HepG2 (cell line): ENCODE results near the gene REPS2. TPM values are rescaled to one million over a fixed set of nuclear protein-coding genes. Genes with fewer than 3 reads are reported as not detected.

Source experiments
- ATAC-seq: fragments of 200-7000 bp; cut with Tn5 transposase; 3 replicates; pipeline ENCODE4 v1.9.1; 2020; ENCODE audit warnings: mild to moderate bottlenecking, moderate library complexity
- BruUV-seq: library from RNA; stranded (reverse); fragments of 400-500 nt; replicated peaks from 2 replicates; lab custom pipeline; 2021; lab: Mats Ljungman, UMichigan
- CTCF ChIA-PET: fragments of 300-600 bp; formaldehyde crosslinking; extraction: SDS; loops from one replicate; lab custom pipeline; 2021; ENCODE audit warnings: low total read pairs, inconsistent platforms, low intra/inter-chr PET ratio; lab: Yijun Ruan, JAX
- POLR2A ChIA-PET: fragments of 350-600 bp; sonication (Branson Sonifier 250); formaldehyde crosslinking; loops from one replicate; lab custom pipeline; 2020; ENCODE audit warnings: antibody characterized with exemption, inconsistent platforms; lab: Yijun Ruan, JAX
- DNase-seq: peaks from one replicate; pipeline ENCODE4 v3.0.0-alpha.2; 2015; ENCODE audit warnings: low spot score
- FAIRE-seq: peaks from 3 replicates; lab custom pipeline; 2011; peaks lifted over from hg19 to GRCh38; lab: Jason Lieb, UNC
- H2AFZ ChIP-seq: one replicate; pipeline ENCODE4 v1.6.1; 2011; ENCODE audit warnings: low read length, inconsistent platforms
- H3K27ac ChIP-seq: fragments of 300-600 bp; 3 replicates; pipeline ENCODE4 v1.8.0; 2011; ENCODE audit warnings: mixed run types, mild to moderate bottlenecking, mixed read lengths, low read length, inconsistent platforms; ENCODE audit not compliant: insufficient read depth; ENCODE audit errors: extremely low read length
- H3K27me3 ChIP-seq, 2 experiments: fragments of 200-600 bp in 1 of 2; 2 replicates in 1 of 2; 3 replicates in 1 of 2; pipeline versions ENCODE4 v1.6.0 to v1.8.0; 2011; ENCODE audit warnings: low read length in 2 of 2, mild to moderate bottlenecking in 2 of 2, moderate library complexity in 2 of 2, inconsistent platforms in 1 of 2; ENCODE audit not compliant: insufficient read depth in 2 of 2, control insufficient read depth in 1 of 2
- H3K36me3 ChIP-seq, 2 experiments: fragments of 200-600 bp in 1 of 2; replicated peaks in 1 of 2; 2 replicates in 1 of 2; 3 replicates in 1 of 2; pipeline versions ENCODE4 v1.5.1 to v1.8.0; 2011; ENCODE audit warnings: low read length in 2 of 2, inconsistent platforms in 1 of 2; ENCODE audit not compliant: insufficient read depth in 2 of 2, control insufficient read depth in 1 of 2
- H3K4me1 ChIP-seq: 2 replicates; pipeline ENCODE4 v1.5.1; 2012; ENCODE audit warnings: low read length, inconsistent platforms; ENCODE audit not compliant: insufficient read depth
- H3K4me2 ChIP-seq: 2 replicates; pipeline ENCODE4 v1.6.0; 2011; ENCODE audit warnings: low read depth, low read length, inconsistent platforms
- H3K4me3 ChIP-seq, 3 experiments: fragments of 200-600 bp in 1 of 3; sonication (generic), shearing (Covaris generic) in 1 of 3; replicated peaks in 1 of 3; 2 replicates each; pipeline ENCODE4 v1.5.1; 2011 to 2016; ENCODE audit warnings: low read length in 3 of 3, inconsistent platforms in 2 of 3, low read depth in 2 of 3, mild to moderate bottlenecking in 2 of 3, control low read depth in 1 of 3, mixed read lengths in 1 of 3; ENCODE audit not compliant: insufficient read depth in 1 of 3
- H3K79me2 ChIP-seq: one replicate; pipeline ENCODE4 v1.6.1; 2011; ENCODE audit warnings: low read length, inconsistent platforms; ENCODE audit not compliant: insufficient read depth
- H3K9ac ChIP-seq: 2 replicates; pipeline ENCODE4 v1.6.0; 2011; ENCODE audit warnings: mild to moderate bottlenecking, low read depth, low read length, inconsistent platforms; ENCODE audit not compliant: insufficient read depth
- H3K9me3 ChIP-seq: 2 replicates; pipeline ENCODE4 v1.5.1; 2012; ENCODE audit warnings: mild to moderate bottlenecking, low read length
- H4K20me1 ChIP-seq: 2 replicates; pipeline ENCODE4 v1.6.0; 2011; ENCODE audit warnings: inconsistent platforms, mild to moderate bottlenecking, low read length, moderate library complexity; ENCODE audit not compliant: insufficient read depth
- ELF1 ChIP-seq: sonication (generic); formaldehyde crosslinking; IDR thresholded peaks from 2 replicates; pipeline ENCODE4 v1.4.0; 2020; ENCODE audit warnings: missing genetic modification reagents
- JUND ChIP-seq: sonication (generic); formaldehyde crosslinking; IDR thresholded peaks from 2 replicates; pipeline ENCODE4 v1.8.0; 2022; ENCODE audit warnings: mild to moderate bottlenecking, missing genetic modification reagents
- KLF11 ChIP-seq: IDR thresholded peaks from 2 replicates; pipeline ENCODE4 v1.6.1; 2016; ENCODE audit warnings: missing compliant biosample characterization
- MYNN ChIP-seq: sonication (generic); formaldehyde crosslinking; IDR thresholded peaks from 2 replicates; pipeline ENCODE4 v1.4.0; 2020; ENCODE audit warnings: mild to moderate bottlenecking, low read depth, missing genetic modification reagents
- PRDM15 ChIP-seq: sonication (generic); formaldehyde crosslinking; IDR thresholded peaks from 2 replicates; pipeline ENCODE4 v1.4.0; 2020; ENCODE audit warnings: missing genetic modification reagents
- WIZ ChIP-seq: sonication (generic); formaldehyde crosslinking; IDR thresholded peaks from 2 replicates; pipeline ENCODE4 v1.5.1; 2020; ENCODE audit warnings: mild to moderate bottlenecking, missing genetic modification reagents
- ZBTB14 ChIP-seq: sonication (generic); formaldehyde crosslinking; IDR thresholded peaks from 2 replicates; pipeline ENCODE4 v1.4.0; 2020; ENCODE audit warnings: missing genetic modification reagents
- ZBTB4 ChIP-seq: sonication (generic); formaldehyde crosslinking; IDR thresholded peaks from 2 replicates; pipeline ENCODE4 v1.4.0; 2020; ENCODE audit warnings: missing genetic modification reagents, mild to moderate bottlenecking, borderline replicate concordance
- ZFP36 ChIP-seq: fragments of 150-350 bp; IDR thresholded peaks from 2 replicates; pipeline ENCODE4 v1.6.1; 2018; ENCODE audit warnings: borderline replicate concordance, low read length, low read depth; ENCODE audit not compliant: partially characterized antibody
- ZFP82 ChIP-seq: sonication (generic); formaldehyde crosslinking; IDR thresholded peaks from 2 replicates; pipeline ENCODE4 v1.5.1; 2020; ENCODE audit warnings: mild to moderate bottlenecking, missing genetic modification reagents, borderline replicate concordance
- ZNF552 ChIP-seq: sonication (generic); formaldehyde crosslinking; IDR thresholded peaks from 2 replicates; pipeline ENCODE4 v1.9.0; 2022; ENCODE audit warnings: missing genetic modification reagents, mild to moderate bottlenecking, borderline replicate concordance
- WGBS: methylation state at CpG from one replicate; pipeline ENCODE4 v1.1.6; 2017; ENCODE audit warnings: low lambda C conversion rate; 5-methylcytosine and 5-hydroxymethylcytosine counted together
- in situ Hi-C: cut with HindIII; loops from 2 replicates; pipeline ENCODE4 v1.10.0; 2017; ENCODE audit warnings: low pct_unique_long_range_greater_than_20kb; ENCODE audit not compliant: extremely low pct_ligation_motif_present
- intact Hi-C: fragments of 100-400 bp; cut with micrococcal nuclease; formaldehyde crosslinking; loops from one replicate; pipeline ENCODE4 v1.10.0; 2022; ENCODE audit not compliant: unreplicated experiment
- polyA plus RNA-seq, 8 experiments: library from polyadenylated mRNA; depleted of rRNA in 3 of 8; stranded (reverse) in 7 of 8; unstranded in 1 of 8; fragments of >200 nt; fragmentation: Illumina TruSeq in 4 of 8; extraction: Trizol in 4 of 8; gene quantifications; 2 replicates each; pipeline versions ENCODE4 v1.2.1 to v1.2.3, GENCODE V29; 2011 to 2016; ENCODE audit warnings: low read depth in 4 of 8, missing spikeins in 1 of 8, mixed read lengths in 1 of 8; ENCODE audit not compliant: insufficient read depth in 1 of 8
- total RNA-seq, 5 experiments: library from RNA; depleted of rRNA; stranded (reverse); fragments of >200 nt; fragmentation: Illumina TruSeq; extraction: Trizol; gene quantifications; 2 replicates each; pipeline ENCODE4 v1.2.3, GENCODE V29; 2016; ENCODE audit warnings: low read depth in 1 of 5

REPS2 gene
- total and polyA plus RNA-seq, 2 of the 13 experiments (the other 11 are each of a cell fraction or from before 2014, with no cell fraction given) = 0.05 to 0.58 TPM

- H3K9ac ChIP-seq = no peak overlapping the region
- no TSS peak for BruUV-seq
These were observed 217.6 kb downstream of the REPS2 start for GRCh38 chrX:17164079-17164478.

GRCh38 chrX:17164941-17165340, 218.5 kb downstream of the REPS2 start:
- no peak for FAIRE-seq

More at GRCh38 chrX:17164079-17164478, 217.6 kb downstream of the REPS2 start:
- FAIRE-seq (no peak), ATAC-seq (no peak), DNase-seq (no peak)
- H4K20me1 ChIP-seq = no peaks in the 10 kb centered on the region
- H3K79me2 ChIP-seq = no peaks in the 10 kb centered on the region
- POLR2A ChIA-PET = no interaction called here
- 3% methylated on average over 1 of the region's 1 CpG for WGBS
- no peaks in the 10 kb centered on the region for H3K36me3 ChIP-seq
- H3K27ac ChIP-seq = no peak overlapping the region
- no peak for TF ChIP-seq ZFP82
- TF ChIP-seq ZNF552 (CRISPR knock-in tag) = no peak
- no peak for TF ChIP-seq MYNN
- TF ChIP-seq, all 625 proteins: peak for 0
- Histone ChIP-seq H3K4me3 (no peak overlapping the region), H2AFZ (no peak overlapping the region), H3K27me3 (no peaks in the 10 kb centered on the region), H3K4me2 (no peak overlapping the region), H3K9me3 (no peaks in the 10 kb centered on the region), H3K4me1 (no peaks in the 10 kb centered on the region)
- in situ Hi-C loops (no loop called here), intact Hi-C loops (no loop called here)
- CTCF ChIA-PET = no interaction called here

More at GRCh38 chrX:17164941-17165340, 218.5 kb downstream of the REPS2 start:
- H4K20me1 ChIP-seq = no peaks in the 10 kb centered on the region
- no peak overlapping the region for H3K9ac ChIP-seq
- POLR2A ChIA-PET = no interaction called here
- no peaks in the 10 kb centered on the region for H3K36me3 ChIP-seq
- H3K27ac ChIP-seq = no peak overlapping the region
- in situ Hi-C loops = no loop called here
- DNase-seq (no peak), ATAC-seq (no peak)
- CTCF ChIA-PET = no interaction called here
- no peaks in the 10 kb centered on the region for H3K27me3 ChIP-seq
- no TSS peak for BruUV-seq
- no peak overlapping the region for H3K4me3 ChIP-seq
- no peaks in the 10 kb centered on the region for H3K4me1 ChIP-seq
- H3K79me2 ChIP-seq = no peaks in the 10 kb centered on the region
- no peak overlapping the region for H2AFZ ChIP-seq
- H3K9me3 ChIP-seq = no peaks in the 10 kb centered on the region
- TF ChIP-seq ZFP36 = no peak
- no peak for TF ChIP-seq ZBTB4 (CRISPR knock-in tag)
- TF ChIP-seq ELF1 (CRISPR knock-in tag) = no peak
- TF ChIP-seq WIZ (CRISPR knock-in tag) = no peak
- TF ChIP-seq PRDM15 (CRISPR knock-in tag) = no peak
- no peak for TF ChIP-seq KLF11
- TF ChIP-seq ZBTB14 (CRISPR knock-in tag) = no peak
- TF ChIP-seq JUND = no peak
- intact Hi-C loops = no loop called here
- 80% methylated on average over 1 of the region's 1 CpG for WGBS
- no peak overlapping the region for H3K4me2 ChIP-seq
